Activated gamma-delta T cell (primary cell): ENCODE measurements around the gene CEP162.
"Not testable (repeated sequence)": the region's sequence is repeated elsewhere in the genome, so short reads cannot be mapped to it uniquely, and the experiment has no call there.

Source experiments
- DNase-seq: peaks from one replicate; lab custom pipeline; 2025; lab: John Stamatoyannopoulos, UW

CEP162 gene

DNA sequence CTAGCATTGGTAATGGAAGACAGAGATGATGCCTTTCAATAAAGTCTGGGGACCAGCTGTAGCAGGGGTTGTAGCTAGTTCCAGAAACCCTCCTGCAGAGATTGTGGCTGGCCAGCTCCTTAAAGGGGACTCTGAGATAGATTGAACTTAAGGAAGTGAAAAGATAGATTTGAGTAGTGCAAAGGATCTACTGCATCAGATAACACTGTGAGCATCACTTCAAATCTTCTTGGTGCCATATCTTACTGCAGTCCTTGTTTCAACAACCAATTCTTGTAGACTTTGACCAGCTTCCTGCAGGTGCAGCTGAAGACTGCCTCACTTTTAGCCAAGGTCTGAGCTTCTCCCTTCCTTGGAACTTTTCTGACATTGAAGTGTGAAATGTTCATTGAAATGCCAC lies 14.8 kb upstream of the CEP162 start:
- DNase-seq = no peak

DNA sequence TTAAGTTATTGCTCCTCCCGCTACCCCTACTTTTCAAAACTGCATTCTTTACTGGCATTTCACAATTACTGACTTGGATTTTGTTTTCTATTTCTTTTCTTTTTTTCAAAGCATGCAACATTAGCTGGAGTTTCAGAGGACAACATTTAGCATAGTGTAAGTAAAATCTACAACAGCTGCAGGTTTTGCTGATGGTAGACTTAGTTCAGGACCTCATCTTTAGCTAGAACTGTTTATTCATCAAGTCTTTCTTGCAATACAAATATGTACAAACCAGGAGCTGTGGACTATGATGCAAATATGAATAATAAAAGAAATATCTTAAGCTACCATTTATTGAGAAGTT lies 728 bp upstream of the CEP162 start:
- no peak for DNase-seq

DNA sequence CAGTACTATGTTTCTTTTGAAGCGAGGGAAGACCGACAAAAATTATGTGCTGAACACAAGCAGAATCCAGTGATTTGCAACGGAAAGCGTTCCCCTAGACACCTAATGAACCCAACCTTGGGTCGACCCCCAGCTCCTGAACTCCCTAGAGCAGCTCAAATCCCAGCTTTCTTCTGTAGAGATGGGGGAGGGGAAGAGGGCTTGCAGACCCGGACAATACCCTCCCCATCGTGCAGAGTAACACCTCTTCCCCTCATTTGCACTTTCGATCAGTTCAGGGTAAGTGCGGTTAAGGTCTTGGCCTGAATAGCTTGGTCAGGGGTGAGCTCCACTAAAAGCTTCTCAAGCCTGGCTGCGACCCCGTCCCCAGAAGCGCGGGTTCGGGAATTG lies 404 bp downstream of the CEP162 start:
- DNase-seq = no peak

DNA sequence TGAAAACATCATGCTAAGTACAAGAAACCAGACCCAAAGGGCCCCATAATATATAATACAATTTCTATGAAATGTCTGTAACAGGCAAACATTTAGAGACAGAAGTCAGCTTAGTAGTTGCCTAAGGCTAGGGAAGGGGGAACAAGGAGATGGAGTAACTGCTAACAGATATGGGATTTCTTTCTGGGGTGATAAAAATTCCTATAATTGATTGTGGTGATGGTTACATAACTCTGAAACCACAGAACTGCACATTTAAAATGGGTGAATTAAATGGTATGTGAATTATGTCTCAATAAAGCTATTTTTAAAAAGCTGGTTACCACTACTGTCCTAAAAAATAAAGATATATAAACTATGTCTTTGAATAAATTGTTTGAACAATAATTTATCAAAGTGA lies 3.2 kb downstream of the CEP162 start:
- DNase-seq = no peak

GRCh38 chr6:84223608-84224007 lies 3.8 kb downstream of the CEP162 start:
- DNase-seq = not testable (repeated sequence)

- DNase-seq = no peak
These were observed 5.0 kb downstream of the CEP162 start for GRCh38 chr6:84222426-84222825.

- DNase-seq = no peak
These were observed 6.5 kb downstream of the CEP162 start for GRCh38 chr6:84220809-84221409.

GRCh38 chr6:84218091-84218490 lies 9.4 kb downstream of the CEP162 start:
- DNase-seq = no peak

DNA sequence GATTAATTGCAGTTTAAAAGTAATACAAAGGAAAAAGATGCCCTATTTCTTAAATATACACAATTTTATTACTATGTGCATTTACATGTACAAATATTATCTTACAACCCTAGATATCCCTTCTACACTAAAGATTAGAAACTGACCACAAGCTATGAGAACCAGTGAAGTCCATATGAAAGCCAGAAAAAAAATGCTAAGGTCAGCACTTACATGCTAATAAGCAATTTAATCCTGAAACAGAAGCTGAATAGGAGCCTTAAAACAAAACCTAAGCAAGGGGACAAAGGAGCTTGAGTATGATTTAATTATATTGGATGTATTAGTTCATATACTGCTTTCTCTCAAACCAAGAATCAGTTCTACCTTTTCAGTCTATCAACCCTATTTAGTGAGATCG lies 14.2 kb downstream of the CEP162 start:
- no peak for DNase-seq

DNA sequence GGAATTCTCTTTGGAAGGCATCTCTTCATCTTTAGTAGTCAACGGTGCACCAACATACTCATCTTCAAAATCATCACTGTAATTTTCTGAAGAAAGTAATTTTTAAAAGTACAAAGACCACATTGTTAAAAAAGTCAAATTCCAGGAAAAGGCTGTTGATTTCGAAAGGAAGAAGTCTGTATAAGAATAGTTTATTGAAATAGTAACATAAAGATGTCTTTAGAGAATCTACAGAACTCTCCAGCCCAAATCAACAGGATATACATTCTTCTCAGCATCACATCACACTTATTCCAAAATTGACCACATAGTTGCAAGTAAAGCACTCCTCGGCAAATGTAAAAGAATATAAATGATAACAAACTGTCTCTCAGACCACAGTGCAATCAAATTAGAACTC lies 23.4 kb downstream of the CEP162 start:
- DNase-seq = no peak

- not testable (repeated sequence) for DNase-seq
These were observed 27.5 kb downstream of the CEP162 start for GRCh38 chr6:84199987-84200386.

- DNase-seq = no peak
These were observed 29.7 kb downstream of the CEP162 start for GRCh38 chr6:84197708-84198107.

DNA sequence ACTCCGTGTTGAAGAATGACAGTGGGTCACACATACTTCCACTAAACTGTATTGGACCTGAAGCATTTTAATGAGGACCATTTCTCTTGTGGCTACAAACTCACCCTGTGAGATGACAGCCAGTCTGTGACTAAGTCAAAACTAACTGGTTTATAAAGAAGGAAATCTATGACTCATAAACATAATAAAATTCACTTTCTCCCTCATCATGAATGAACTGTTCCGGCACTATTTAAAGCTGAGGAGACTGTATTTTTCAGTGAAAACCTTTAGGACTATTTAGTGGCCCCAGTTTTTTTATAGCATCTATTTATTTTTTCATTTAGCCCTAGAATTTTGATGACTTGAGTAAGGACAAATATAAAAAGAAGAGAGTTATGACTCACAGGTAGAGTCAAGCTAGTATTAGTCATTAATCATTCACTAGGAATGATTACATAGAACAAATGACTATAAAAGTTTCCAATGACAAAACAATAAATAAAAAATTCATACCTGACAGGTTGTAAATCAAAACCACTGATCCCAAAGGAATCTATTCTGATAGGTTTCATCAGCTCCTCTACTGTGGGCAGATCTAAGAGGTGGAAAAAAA lies 34.2 kb downstream of the CEP162 start:
- no peak for DNase-seq

DNA sequence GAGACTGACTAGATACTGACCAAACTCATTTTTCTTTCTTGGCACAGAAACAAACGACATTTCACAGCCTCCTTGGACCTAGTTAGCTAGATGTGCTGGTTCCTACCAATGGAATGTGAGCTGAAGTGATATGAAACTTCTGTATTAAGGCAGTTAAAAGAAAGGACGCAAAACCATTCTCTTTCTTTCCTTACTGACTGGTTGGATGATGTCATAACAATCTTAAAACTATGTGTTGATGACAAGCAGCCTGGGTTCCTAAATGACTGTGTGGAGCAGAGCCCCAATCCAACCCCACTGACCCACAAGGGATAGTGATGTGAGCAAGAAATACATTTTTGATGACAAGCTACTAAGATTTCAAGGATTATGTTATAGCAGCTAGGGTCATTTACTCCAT lies 35.6 kb downstream of the CEP162 start:
- DNase-seq = no peak

GRCh38 chr6:84189356-84189755 lies 38.1 kb downstream of the CEP162 start:
- not testable (repeated sequence) for DNase-seq

DNA sequence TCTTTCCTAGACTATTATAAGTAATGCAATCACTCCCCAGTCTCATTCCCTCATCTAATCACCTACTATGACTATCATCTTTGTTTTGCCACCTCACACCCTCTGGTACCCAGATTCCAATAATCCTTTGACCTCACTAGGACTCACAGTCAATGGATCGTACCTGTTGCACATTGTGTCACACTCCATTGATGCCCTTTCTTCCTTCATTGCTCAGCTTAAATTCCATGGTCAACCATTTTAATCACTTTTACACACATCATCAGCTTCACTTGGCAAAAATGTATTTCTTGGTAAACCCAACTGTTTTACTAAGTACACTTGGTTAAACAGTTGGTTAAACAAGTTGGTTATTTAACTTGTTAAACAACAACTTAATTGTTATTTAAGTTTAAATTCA lies 44.0 kb downstream of the CEP162 start:
- no peak for DNase-seq

GRCh38 chr6:84182001-84182400 lies 45.4 kb downstream of the CEP162 start:
- no peak for DNase-seq

DNA sequence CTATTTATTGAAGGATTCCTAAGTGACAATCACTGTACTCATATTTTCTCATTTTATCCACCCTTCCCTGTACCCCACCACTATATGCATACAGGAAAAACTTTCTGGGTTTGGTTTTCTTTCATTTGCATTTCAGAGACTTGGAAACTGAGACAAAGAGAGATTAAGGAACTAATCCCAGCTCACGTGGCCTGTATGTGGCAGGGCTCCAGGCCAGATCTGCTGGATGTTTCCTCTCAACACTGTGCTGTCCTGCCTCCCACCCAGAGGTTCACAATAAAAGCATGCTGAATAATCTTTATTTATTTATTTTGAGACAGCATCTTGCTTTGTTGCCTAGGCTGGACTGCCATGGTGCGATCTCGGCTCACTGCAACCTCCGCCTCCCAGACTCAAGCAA lies 50.2 kb downstream of the CEP162 start:
- DNase-seq = no peak

DNA sequence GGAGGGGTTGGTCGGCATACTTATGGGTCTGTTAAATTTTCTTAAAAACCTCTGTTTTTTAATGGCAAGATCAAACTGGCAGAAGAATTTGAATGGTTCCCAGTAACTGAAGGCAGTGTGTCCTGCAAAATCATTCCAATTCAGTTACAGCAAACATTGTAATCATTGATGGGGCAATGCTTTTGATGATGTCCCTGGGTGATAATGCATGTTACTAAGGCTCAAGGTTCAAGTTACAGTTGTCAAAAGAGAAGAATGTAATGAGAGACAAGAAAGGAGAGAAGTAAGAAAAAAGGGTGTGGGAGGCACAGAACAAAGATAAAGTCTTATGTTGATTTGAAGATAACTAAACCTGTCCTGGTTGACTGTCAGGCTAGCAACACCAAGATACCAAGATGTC lies 54.9 kb downstream of the CEP162 start:
- no peak for DNase-seq

GRCh38 chr6:84172080-84172479 lies 55.4 kb downstream of the CEP162 start:
- no peak for DNase-seq

- DNase-seq = no peak
These were observed 60.0 kb downstream of the CEP162 start for GRCh38 chr6:84167457-84167856.

GRCh38 chr6:84166395-84166794 lies 61.0 kb downstream of the CEP162 start:
- DNase-seq = no peak

GRCh38 chr6:84164328-84164727 lies 63.1 kb downstream of the CEP162 start:
- DNase-seq = not testable (repeated sequence)

- no peak for DNase-seq
These were observed 66.3 kb downstream of the CEP162 start for GRCh38 chr6:84161190-84161589.
